HG02884 (cell line): Measurements from ENCODE around the gene ZNF546.
"Not testable (repeated sequence)": the region's sequence is repeated elsewhere in the genome, so short reads cannot be mapped to it uniquely, and the experiment has no call there.

ENCODE experiments used
- ATAC-seq: cut with Tn5 transposase; IDR thresholded peaks from one replicate; pipeline ENCODE4 v1.9.1; 2021; ENCODE audit warnings: mild to moderate bottlenecking, moderate library complexity; ENCODE audit not compliant: unreplicated experiment

The ZNF546 gene

GRCh38 chr19:39996811-39997637 is at the start of gene ZNF546:
TSS of gene ZNF546 (plus strand) at chr19:39997060. CDS start at chr19:39998327, 1,267 bp downstream.
- peak; percentile 80 for ATAC-seq

- no peak for ATAC-seq
These were observed 47.7 kb upstream of the ZNF546 start for GRCh38 chr19:39949026-39949747.

DNA sequence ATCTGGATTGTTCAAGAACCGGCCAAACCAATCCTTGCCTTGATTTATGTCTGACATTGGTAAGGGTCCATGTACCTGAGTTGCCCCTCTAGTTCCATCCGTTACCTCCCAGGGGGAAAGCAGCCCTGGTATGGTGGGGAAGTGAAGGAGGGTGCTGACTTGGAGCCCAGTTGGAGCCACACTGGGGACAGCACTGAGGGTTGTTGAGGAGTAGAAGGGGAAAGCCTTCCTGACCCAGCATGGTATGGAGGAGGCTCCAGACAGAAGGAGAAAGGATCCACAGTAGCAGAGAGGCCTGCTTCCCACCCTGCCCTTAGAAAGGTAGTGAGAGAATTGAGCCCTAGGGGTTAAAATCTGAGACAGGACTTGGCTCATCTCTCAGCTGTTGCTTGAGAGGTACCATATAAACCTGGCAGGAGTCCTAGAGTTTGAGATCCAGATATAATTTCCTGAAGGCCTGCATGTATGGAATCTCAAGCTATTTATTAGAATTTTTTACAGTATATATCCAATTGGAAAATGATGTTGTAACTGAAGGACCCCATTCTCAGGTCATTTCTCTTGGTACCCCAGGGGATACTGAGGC is 45.7 kb upstream of the ZNF546 start:
- ATAC-seq = no peak

GRCh38 chr19:39951686-39952085 is 45.2 kb upstream of the ZNF546 start:
- ATAC-seq = no peak

- ATAC-seq = no peak
These were observed 42.9 kb upstream of the ZNF546 start for GRCh38 chr19:39953915-39954314.

- not testable (repeated sequence) for ATAC-seq
These were observed 39.0 kb upstream of the ZNF546 start for GRCh38 chr19:39957886-39958285.

- ATAC-seq = not testable (repeated sequence)
These were observed 37.9 kb upstream of the ZNF546 start for GRCh38 chr19:39958942-39959341.

DNA sequence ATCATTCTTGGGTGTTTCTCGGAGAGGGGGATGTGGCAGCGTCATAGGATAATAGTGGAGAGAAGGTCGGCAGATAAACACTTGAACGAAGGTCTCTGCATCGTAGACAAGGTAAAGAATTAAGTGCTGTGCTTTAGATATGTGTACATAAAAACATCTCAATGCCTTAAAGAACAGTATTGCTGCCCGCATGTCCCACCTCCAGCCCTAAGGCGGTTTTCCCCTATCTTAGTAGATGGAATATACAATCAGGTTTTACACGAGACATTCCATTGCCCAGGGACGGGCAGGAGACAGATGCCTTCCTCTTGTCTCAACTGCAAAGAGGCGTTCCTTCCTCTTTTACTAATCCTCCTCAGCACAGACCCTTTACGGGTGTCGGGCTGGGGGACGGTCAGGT is 37.5 kb upstream of the ZNF546 start:
- not testable (repeated sequence) for ATAC-seq

GRCh38 chr19:39963898-39964297 is 33.0 kb upstream of the ZNF546 start:
- no peak for ATAC-seq

- ATAC-seq = no peak
These were observed 30.2 kb upstream of the ZNF546 start for GRCh38 chr19:39966617-39967016.

GRCh38 chr19:39967561-39967960 is 29.3 kb upstream of the ZNF546 start:
- ATAC-seq = no peak

DNA sequence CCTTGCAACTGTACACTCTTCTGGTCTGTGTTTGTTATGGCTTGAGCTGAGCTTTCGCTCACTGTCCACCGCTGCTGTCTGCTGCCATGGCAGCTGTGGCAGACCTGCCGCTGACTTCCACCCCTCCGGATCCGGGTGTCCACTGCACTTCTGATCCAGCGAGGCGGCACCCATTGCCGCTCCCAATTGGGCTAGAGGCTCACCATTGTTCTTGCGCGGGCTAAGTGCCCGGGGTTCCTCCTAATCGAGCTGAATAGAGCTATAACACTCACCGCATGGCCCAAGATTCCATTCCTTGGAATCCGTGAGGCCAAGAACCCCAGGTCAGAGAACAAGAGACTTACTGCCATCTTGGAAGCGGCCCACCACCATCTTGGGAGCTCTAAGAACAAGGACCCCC is 28.1 kb upstream of the ZNF546 start:
- no peak for ATAC-seq

DNA sequence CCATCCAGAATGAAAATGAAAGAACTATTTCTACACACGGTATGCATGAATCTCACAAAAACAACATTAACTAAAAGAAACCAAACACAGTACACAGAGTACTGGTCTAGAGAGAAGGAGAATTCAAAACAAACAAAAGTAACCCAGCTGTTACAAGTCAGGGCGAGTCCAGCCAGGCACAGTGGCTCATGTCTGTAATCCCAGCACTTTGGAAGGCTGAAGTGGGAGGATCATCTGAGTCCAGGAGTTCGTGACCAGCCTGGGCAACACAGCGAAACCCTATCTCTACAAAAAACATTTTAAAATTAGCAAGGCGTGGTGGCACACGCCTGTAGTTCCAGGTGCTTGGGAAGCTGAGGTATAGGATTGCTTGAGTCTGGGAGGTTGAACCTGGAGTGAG is 27.6 kb upstream of the ZNF546 start:
- ATAC-seq = no peak

GRCh38 chr19:39969681-39970424 is 27.0 kb upstream of the ZNF546 start:
- ATAC-seq = no peak

DNA sequence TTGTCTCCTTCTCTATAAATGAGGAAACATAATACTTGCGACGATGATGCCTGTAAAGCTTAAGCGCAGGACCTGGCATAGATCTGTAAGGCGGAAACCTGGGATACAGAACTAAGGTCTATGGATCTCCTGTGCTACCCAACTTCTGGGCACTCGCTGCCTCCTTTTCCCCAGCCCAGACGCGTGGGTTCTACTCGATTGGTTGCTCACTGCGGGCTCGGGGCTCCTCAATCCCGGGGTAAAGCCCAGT is 26.5 kb upstream of the ZNF546 start:
- peak; percentile 20 for ATAC-seq

DNA sequence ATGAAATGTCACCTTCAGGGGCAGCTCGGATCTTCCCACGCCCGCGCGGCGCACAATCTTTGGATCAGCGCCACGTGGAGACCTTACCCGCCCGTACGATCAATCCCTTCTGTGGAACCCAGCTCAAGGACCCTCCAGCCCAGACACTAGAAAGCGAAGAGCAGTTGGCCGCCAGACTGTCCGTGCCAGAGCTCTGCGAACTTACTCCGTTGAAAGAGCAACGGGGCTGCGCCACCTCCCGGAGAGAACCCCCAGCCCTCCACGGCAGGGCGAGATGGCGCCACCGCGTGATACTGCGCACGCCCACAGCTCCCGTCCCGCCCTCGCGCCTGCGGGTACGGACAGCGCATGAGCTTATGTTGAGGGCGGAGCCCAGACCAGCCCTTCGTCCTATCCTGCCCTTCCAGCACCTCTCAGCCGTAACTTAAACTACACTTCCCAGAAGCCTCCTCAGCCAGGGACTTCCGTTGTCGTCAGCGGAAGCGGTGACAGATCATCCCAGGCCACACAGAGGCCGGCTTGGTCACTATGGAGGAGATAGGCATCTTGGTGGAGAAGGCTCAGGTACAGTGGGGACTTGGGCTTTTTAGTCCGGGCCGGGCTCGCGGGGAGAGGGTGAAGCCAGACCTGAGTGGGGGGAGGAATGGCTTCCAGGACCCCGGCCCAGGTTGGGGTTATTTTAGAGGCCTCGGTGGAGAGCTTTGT is 26.0 kb upstream of the ZNF546 start, which contains the start of gene PSMC4:
Gene PSMC4, plus strand, starts transcription at position 491 of the 705 bp plus-strand sequence. Its CDS starts 38 bp downstream, at position 529.
- ATAC-seq = peak; percentile 97

DNA sequence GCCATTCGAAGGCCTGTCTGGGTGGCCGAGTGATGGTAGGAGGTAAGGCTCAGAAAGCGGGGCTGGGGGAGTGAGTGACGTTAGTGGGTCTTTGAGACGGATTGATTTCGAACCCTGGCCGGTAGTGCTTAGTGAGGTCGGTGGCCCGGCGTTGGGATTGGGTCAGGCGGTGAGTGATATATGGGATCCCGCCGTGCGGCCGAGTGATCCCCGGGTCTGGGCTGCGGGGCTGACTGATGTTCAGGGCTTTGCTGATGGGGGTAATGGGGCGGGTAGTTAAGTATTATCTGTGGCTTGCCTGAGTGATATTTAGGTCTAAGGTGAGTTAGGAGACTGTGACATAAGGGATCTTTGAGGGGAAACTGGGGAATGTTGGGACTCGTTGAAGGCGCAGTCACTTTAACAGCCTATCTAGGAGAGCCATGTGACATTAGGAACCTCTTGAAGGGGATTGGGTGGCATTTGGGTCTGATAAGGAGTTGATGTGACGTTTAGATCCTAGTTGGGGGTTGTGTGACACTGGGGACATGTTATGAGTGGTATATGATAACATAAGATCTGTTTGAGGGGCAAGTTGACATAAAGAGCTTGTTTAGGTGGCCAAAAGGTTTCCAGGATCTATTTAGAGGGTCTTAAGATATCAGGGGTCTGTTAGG is 25.4 kb upstream of the ZNF546 start:
- no peak for ATAC-seq

GRCh38 chr19:39974377-39975155 is 22.3 kb upstream of the ZNF546 start:
- ATAC-seq = no peak

GRCh38 chr19:39982883-39983282 is 14.0 kb upstream of the ZNF546 start:
- ATAC-seq = no peak
